GM12891 (cell line): Measurements from ENCODE around the gene CALM1.

ENCODE experiments used
- POLR2A ChIP-seq: IDR thresholded peaks from 2 replicates; pipeline ENCODE4 v1.6.1; 2011; ENCODE audit warnings: low read depth, low read length, control low read depth
- POLR2AphosphoS5 ChIP-seq: IDR thresholded peaks from 2 replicates; pipeline ENCODE4 v1.6.1; 2011; ENCODE audit warnings: low read depth, low read length, control low read depth
- POU2F2 ChIP-seq: IDR thresholded peaks from 2 replicates; pipeline ENCODE4 v1.6.1; 2011; ENCODE audit warnings: low read depth, mild to moderate bottlenecking, control low read depth, low read length, moderate library complexity
- TAF1 ChIP-seq: IDR thresholded peaks from 2 replicates; pipeline ENCODE4 v1.6.1; 2011; ENCODE audit warnings: low read depth, low read length, control low read depth

- TF ChIP-seq POLR2AphosphoS5 (no peak), TAF1 (no peak), POLR2A (no peak), POU2F2 (no peak)
Observed at GRCh38 chr14:90388437-90388836, 8.4 kb upstream of the CALM1 start.
